ENCODE data around the gene CENPT.
A peak's percentile ranks its signal among the peaks of the same experiment; 100 is the strongest.
"Not testable (repeated sequence)": the region's sequence is repeated elsewhere in the genome, so short reads cannot be mapped to it uniquely, and the experiment has no call there.

Gene CENPT

DNA sequence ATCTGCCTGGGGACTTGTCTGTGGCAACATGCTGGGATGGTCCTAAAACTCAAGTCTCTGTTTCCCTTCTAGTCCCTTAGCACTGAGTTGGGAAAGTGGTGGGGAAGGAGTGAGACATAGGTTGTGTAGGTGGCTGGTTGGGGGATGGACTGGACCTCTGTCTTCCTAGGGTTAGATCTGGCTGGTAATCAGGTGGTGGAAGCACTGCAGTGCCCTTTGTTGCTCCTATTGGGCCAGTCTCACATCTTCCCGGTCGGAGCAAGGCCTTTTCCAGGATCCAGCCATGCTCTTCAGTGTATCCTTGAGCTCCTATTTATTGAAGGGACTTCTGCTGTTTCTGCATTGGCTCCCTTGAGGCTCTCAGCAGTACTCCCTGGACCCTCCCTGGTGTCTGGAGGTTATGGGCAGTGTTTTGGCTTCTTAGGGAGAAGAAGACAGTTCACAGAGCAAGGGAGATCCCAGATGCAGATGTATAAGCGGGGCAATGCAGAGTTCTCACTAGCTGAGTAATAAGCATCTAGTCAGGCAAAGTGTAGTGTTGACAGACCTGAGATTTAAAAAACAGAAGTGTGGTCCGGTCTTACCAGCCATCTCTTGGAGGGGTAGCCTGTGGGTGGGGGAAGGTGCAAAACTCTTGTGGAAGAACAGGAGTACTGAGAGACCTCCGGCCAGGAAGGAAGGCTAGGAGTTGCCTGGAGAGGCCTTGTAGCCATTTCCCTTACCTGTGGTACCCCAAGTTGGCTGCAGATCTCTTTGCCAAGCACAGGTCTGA is 2.0 kb downstream of the CENPT start:
- no peak for DNase-seq

DNA sequence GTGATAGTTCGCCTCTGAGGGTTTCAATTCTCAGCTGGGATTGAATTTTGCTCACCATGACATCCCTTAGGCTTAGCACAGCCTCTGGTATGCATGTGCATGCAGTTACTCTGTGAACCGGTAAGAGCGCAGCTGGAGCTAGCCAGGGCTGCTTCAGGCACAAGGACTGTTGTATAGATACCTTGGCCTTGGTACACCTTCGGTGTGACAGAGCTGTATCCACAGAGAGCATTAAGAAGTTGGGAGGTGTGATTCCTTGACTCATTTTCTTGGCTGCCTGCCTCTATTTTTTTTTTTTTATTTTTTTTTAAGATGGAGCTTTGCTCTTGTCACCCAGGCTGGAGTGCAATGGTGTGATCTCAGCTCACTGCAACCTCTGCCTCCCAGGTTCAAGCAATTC is 3.0 kb downstream of the CENPT start:
- no peak for DNase-seq

DNA sequence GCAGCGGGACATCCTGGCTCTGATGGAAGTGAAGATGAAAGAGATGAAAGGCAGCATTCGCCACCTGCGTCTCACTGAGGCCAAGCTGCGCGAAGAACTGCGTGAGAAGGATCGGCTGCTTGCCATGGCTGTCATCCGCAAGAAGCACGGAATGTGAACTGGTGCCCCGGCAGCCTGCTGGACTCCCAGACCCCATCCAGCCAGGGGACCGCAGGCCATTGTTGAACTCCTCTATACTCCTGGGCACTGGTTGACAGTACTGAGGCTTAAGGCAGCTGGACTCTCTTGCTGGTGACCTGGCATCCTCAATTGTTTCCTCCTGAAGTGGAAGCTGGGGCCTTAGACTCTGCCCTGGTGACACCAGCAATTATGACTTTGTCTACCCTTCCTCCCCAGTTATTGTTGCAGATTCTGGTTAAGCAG is 4.1 kb downstream of the CENPT start:
- DNase-seq, result no peak

DNA sequence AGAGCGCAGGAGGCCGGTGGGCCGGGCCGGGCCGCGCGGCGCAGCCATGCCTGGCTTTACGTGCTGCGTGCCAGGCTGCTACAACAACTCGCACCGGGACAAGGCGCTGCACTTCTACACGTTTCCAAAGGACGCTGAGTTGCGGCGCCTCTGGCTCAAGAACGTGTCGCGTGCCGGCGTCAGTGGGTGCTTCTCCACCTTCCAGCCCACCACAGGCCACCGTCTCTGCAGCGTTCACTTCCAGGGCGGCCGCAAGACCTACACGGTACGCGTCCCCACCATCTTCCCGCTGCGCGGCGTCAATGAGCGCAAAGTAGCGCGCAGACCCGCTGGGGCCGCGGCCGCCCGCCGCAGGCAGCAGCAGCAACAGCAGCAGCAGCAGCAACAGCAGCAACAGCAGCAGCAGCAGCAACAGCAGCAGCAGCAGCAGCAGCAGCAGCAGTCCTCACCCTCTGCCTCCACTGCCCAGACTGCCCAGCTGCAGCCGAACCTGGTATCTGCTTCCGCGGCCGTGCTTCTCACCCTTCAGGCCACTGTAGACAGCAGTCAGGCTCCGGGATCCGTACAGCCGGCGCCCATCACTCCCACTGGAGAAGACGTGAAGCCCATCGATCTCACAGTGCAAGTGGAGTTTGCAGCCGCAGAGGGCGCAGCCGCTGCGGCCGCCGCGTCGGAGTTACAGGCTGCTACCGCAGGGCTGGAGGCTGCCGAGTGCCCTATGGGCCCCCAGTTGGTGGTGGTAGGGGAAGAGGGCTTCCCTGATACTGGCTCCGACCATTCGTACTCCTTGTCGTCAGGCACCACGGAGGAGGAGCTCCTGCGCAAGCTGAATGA is 4.8 kb downstream of the CENPT start:
- peak; percentile 81 for DNase-seq

DNA sequence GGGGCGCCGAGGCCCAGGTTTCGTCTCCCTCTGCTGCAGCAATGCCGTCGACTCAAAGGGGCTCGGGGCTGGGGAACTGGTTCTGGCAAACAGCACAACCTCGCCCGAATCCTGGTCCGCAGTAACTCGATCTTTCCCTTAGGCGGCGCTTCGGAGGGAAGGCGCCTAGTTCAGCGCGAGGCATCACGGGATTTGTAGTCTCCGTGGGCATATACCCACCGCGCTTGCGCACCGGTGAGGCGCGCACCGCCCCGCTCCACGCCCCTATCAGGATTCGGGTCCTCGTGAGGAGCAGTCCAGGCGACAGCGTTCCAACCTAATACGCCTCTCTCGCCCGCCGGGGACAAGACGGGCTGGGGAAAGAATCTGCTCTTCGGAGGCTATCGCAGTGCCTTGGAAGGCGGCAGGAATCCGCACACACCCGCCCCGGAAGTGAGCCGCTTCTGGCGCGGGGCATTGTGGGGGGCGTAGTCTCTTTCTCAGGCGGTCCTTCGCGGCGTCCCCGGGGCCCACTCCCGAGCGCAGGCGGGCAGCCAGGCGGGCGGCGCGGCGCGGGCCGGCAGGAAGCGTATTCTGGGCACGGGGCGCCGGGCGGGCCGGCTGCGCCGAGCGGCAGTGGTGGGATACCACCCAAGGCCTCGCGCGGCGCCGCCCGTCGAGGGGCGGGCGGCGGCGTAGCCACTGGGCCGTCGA is 5.5 kb downstream of the CENPT start, which contains the start of gene THAP11:
THAP11 (plus strand) TSS at position 505 of the 693 bp plus-strand sequence. CDS start 235 bp downstream, outside the sequence.
- peak; percentile 100 for DNase-seq

DNA sequence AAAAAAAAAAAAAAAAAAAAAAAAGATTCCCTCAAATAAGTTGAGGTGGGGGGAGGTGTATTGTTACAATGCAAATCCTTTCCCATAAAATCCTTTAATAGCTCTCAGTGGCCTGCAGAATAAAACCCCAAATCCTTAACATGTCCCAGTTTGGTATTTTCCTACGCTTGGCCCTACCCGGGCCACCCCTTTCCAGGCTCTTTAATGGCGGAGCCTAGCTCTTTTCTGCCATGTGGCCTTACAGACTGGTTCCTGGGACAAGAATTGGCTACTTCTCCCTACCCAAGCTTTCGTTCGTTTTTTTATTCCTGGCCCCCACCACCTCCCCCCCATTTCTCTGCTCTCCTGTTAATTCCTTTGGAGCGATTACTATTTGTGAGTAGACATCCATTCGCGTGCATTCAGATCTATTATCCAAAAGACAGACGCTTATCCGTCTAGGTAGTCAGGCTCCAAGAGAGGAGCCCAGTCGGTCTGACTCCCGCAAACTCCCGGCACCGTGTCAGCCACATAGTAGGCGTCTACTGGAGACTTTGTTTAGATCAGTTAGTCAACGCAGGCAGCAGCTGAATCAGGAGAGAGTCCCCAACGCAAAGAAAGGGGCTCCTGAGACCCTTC is 6.2 kb downstream of the CENPT start:
- no peak for DNase-seq

DNA sequence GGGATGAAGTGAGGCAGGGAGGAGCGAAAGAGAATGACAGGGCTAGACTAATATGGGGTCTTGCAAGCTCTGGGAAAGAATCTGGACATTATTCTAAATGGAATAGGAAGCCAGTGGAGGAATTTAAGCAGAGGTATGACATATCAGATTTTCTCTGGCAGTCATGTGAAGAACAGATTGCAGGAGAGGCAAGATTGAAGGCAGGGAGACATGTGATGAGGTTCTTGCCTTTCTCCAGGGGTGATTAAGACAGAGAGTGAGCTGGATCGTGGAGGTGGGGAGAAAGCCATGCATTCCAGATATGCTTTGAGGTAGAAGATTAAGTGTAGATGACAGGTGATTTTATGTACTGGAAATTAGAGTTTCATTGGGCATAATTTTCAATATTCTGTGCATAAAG is 9.7 kb downstream of the CENPT start:
- no peak for DNase-seq

DNA sequence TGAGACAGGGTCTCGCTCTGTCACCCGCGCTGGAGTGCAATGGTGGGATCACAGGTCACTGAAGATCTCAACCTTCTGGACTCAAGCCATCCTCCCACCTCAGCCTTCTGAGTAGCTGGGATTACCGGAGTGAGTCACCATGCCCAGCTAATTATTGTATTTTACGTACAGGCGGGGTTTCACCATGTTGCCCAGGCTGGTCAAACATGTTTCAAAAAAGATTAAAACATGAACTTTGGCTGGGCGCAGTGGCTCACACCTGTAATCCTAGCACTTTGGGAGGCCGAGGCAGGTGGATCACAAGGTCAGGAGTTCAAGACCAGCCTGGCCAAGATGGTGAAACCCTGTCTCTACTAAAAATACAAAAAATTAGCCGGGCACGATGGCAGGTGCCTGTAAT is 10.3 kb downstream of the CENPT start:
- DNase-seq, result not testable (repeated sequence)

DNA sequence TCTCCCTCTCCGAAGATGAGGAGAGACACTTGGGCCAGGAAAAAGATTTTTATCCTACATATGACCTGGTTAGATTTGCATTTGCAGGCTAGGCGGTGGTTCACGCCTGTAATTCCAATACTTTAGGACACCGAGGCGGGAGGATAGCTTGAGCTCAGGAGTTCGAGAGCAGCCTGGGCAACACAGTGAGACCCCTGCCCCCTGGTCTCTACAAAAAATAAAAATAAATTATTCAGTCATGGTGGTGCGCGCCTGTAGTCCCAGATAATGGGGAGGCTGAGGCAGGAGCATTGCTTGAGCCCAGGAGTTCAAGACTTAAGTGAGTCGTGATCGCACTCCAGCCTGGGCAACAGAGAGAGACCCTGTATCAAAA is 13.3 kb downstream of the CENPT start:
- DNase-seq, result no peak

DNA sequence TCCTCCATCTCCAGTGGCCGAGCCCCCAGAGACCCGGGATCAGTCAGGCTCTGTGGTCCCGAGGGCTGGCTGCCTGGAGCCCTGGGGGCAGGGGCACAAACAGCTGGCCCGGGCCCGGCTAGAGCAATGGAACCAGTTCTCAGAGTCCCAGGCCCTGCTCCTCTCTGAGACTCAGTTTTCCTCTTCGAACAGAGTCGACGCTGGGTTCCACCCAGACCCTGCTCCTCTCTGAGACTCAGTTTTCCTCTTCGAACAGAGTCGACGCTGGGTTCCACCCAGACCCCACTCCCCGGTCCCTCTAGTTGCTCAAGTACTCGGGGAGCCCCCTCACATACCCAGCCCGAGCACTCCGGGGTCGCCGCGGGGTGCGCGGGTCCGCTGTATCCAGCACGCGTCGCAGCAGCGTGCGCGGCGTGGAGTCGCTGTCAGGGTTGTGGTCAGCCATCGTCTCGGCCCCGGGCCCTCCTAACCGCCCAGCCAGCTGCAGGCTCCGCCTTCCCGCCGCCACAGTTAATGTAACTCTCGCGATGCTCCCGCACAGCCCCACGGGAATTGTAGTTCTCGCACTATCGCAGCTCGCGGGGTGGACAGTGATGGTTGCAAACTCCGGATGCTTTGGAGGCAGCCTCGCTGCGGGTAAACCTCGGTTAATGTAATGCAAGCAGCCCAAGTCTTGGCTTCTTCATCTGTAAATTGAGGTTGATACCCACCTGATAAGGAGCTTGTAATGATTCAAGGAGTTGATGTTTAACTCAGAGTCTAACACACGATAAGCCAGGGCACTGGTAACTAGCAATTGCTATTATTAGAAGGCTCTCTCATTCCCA is 13.9 kb downstream of the CENPT start:
- DNase-seq, result peak; percentile 99

DNA sequence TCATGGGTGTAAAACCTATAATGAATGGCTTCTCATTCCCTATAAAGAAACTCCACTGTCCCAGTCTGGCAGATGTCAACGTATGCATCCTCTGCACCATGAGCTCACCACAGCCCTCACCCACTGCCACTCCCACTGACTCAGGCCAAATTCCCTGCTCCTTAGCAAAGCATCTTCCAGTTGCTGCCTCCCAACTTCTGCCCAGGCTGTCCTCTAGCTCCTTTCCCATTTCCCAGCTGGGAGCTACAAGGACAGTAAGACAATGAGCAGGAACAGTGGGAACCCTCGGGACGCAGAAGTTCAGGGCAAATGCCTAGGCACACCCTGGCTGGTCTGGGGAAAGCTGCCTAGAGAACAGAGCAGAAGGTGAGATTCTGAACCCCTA is 14.5 kb downstream of the CENPT start:
- peak; percentile 27 for DNase-seq

DNA sequence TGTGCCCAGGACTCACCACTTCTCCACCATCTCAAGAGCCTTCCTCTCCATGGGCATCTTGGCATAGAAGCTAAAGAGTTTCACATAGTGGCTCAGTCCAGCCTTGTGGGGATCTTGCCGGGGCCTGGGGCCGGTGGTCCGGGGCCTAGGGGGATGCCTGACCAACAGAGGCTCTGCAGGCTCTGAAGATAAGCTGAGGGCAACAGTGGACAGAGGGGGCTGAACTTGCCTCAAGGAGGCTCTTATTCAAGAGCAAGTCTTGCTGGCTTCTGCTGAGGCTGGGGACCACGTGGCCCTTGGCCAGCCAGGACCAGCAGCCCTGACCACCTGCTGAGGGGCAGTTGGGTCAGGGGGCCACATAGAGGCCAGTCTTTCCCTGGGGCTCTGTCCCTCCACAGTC is 18.8 kb downstream of the CENPT start:
- DNase-seq, result no peak

DNA sequence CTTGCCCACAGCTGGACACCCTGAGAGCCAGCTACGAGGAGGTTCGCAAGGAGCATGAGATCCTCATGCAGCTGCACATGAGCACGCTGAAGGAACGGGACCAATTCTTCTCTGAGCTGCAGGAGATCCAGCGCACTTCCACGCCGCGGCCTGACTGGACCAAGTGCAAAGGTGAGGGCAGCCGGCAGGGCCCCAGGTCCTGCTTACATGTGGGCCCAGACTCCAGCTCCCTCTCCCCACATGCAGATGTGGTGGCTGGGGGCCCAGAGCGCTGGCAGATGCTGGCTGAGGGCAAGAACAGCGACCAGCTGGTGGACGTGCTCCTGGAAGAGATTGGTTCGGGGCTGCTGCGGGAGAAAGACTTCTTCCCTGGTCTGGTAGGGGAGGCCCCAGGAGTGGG is 21.6 kb downstream of the CENPT start:
- no peak for DNase-seq

DNA sequence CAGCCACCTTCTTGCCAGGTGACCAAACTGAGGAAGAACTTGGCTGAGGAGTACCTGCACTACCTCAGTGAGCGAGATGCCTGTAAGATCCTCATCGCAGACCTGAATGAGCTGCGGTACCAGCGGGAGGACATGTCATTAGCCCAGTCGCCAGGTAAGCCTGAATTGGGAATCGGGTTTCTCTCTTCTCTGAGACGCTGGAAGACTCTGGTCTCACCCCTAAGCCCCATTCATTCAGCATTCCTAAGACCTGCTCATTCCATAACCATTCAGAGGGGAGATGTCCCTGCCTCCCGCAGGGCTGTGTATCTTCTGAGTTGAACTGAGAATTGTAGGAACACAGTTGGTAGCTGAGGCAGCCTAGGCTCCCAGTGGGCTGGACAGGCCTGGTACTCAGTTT is 22.4 kb downstream of the CENPT start:
- no peak for DNase-seq

DNA sequence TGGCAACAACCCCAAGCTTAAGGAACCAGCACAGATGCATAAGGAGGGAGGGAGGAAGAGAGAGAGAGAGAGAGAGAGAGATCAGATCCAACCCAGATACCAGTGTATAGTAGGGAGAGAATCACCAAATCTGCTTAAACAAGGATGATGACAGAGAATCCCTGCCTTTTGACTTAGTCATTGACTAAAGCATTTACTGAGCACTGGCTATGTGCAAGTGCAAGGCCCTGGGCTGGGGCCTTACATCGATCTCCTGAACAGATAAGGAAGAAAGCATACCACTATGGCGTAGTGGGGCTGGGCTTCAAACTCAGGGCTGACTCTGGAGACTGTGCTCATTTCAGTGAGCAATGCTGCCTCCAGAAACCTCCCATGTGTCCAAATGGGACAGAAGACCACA is 25.0 kb downstream of the CENPT start:
- DNase-seq, result no peak

DNA sequence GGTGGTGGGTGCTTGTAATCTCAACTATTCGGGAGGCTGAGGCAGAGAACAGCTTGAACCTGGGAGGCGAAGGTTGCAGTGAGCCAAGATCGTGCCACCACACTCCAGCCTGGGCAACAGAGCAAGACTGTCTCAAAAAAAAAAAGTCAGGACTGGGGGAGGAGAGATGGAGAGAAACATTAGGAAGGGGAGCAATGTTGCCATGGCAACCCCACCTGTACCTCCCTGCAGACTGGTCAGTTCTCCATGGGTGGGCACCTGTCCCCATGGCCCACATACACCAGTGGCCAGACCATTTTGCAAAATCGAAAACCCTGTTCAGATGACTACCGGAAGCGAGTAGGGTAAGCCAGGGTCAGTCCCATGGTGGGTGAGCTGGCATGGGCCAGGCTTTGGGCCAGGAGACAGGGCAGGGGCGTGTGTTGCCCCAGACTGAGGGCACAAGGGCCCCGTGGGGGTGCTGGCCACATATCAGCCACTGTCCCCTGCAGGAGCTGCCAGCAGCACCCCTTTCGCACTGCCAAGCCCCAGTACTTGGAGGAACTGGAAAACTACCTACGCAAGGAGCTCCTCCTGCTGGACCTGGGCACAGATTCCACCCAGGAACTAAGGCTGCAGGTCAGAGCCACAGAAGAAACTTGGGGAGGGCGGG is 26.8 kb downstream of the CENPT start:
- no peak for DNase-seq

DNA sequence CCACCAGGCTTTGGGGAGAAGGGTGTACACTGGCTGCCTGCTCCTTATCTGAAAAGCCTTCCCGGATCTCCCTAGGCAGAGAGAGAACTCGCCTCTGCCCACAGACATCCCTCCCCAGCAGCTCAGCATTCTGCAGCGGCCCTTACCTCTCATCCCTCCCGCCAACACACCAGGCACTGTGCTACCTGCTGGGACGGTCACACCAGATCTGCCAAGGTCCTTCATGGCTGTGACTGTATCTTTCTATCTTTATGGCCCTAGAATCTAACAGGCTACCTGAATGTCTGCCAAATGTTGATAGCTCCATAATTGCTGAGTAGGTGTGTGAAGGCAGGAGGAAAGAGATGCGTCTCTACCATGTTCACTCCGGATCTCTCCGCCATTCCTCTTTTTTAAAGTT is 32.9 kb downstream of the CENPT start:
- no peak for DNase-seq

DNA sequence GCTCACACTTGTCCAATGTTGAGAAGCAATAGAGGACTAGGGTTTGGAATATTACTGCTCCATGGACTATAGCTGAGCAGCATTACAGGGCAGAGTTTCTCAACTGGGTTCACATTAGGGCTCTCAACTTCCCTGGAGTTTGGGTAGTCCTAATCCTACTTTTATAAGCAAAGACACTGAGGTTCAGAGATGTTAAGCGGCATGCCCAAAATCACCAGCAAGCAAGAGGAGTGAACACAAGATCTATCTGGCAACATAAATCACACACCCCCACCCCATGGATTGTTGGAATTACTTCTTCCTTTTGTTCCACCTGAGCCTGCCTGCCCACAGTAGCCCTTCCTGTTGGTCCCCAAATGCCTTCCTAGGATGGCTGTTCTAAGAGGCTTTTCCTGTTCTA is 35.6 kb downstream of the CENPT start:
- DNase-seq, result no peak

DNA sequence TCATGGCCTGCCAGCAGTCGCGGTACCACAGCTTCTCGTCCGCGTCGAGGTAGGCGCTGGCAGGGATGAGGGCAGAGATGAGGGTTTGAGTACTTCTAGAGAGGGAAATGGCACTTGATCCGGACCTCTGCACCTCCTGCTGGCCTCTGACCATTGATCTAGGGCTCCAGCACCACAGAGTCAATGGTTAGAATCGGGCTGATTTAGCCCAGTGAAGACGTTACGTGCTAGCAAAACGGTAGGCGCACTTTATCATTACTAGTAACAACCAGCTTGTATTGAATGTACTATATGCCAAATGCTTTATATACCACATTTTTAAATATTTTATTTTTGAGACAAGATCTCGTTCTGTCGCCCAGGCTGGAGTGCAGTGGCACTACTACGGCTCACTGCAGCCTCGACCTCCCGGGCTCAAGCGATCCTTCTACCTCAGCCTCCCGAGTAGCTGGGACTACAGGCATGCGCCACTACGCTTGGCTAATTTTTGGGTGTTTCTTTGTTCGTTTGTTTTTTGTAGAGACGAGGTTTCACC is 40.3 kb downstream of the CENPT start:
- no peak for DNase-seq

DNA sequence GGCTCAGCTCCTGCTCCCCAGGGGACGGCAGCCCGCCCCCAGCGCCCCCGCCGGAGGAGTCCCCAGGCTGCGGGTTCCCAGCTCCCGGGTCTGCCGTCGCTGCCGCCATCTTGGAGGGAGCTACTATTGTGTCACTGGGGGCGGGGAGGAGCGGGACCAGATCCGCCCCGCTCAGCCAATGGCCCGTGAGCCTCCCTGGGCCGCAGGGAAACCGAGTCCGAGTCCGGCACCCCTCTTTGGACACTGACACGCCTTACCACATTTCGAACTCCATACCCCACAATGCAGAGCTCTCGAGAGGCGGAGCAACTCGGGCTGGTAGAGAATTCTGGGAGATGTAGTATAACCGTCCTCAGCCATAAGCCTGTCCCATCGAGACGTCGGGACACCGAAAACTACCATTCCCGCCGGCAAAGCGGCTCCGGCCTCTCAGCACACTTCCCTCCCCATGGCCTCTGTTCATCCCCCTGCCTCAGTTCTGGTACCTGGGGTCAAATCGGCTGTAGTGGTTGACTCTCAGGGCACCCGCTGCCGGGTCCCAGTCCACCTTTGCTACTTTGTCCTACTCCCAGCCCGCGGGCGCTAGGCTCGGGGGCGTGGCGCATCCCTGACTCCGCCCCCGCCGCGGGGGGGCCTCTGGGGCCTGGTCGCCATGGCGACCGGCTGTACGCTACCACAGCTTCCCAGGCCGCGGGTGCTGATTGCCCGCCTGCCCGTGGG is 40.9 kb downstream of the CENPT start, which contains the start of the genes RANBP10 and TSNAXIP1:
RANBP10 (minus strand) TSS at position 133 of the 720 bp plus-strand sequence; CDS start at position 109, 24 bp downstream.
TSNAXIP1 (plus strand) TSS at position 462 of the 720 bp plus-strand sequence. CDS start 261 bp downstream, outside the sequence.
- peak; percentile 99 for DNase-seq

Data from eye (tissue), 1 donor.